Activated naive CD8-positive, alpha-beta T cell treated with anti-CD3 and anti-CD28 coated beads, Interleukin-2, amount 50 U/mL, for 24 hours (primary cell): Measurements from ENCODE around the gene HSD11B1L.
"Not testable (repeated sequence)": the region's sequence is repeated elsewhere in the genome, so short reads cannot be mapped to it uniquely, and the experiment has no call there.

Source experiments
- ATAC-seq: fragments of 150-1000 bp; cut with Tn5 transposase; one replicate; pipeline ENCODE4 v1.10.0; 2021
- DNase-seq: peaks from one replicate; pipeline ENCODE4 v3.0.0; 2021
- H3K27ac Mint-ChIP-seq: one replicate; pipeline ENCODE4 v1.8.0; 2021; ENCODE audit warnings: mild to moderate bottlenecking, mixed read lengths
- H3K27me3 Mint-ChIP-seq: one replicate; pipeline ENCODE4 v1.8.0; 2021; ENCODE audit warnings: mixed read lengths
- H3K36me3 Mint-ChIP-seq: one replicate; pipeline ENCODE4 v1.8.0; 2021; ENCODE audit warnings: low read depth, mixed read lengths
- H3K4me1 Mint-ChIP-seq: one replicate; pipeline ENCODE4 v1.8.0; 2021; ENCODE audit warnings: mixed read lengths
- H3K4me3 Mint-ChIP-seq: one replicate; pipeline ENCODE4 v1.8.0; 2021; ENCODE audit warnings: mild to moderate bottlenecking, moderate library complexity, mixed read lengths
- H3K9me3 Mint-ChIP-seq: one replicate; pipeline ENCODE4 v1.8.0; 2021; ENCODE audit warnings: mixed read lengths

HSD11B1L gene

DNA sequence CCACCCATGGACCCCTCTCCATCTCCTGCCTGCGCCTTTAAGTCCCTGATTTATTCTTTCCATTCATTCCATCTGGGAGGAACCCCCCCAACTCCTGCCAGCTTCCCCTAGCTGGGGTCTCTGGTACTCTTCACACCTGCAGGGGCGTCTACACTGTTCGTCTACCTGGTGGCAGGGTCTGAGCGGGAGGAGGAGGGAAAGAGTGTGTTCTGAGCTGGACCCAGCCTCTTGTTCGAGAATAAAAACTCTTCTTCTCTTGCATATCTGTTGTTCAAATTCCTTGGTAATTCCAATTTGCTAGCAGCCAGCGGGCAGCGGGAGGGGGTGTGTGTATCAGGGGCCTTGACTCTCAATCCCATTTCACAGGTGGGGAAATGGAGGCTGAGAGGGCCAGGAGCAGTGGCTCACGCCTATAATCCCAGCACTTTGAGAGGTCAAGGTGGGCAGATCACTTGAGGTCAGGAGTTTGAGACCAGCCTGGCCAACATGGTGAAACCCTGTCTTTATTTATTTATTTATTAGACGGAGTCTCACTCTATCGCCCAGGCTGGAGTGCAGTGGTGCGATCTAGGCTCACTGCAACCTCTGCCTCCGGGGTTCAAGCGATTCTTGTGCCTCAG is 7.5 kb downstream of the HSD11B1L start:
- Mint-ChIP-seq H3K36me3 (peaks cover 33% of the 10 kb centered on the region), H3K4me1 (peaks cover 36% of the 10 kb centered on the region), H3K4me3 (peak overlapping the region; percentile 23)
- H3K9me3 Mint-ChIP-seq, H3K27me3 Mint-ChIP-seq, DNase-seq, ATAC-seq, H3K27ac Mint-ChIP-seq: not testable (repeated sequence)

DNA sequence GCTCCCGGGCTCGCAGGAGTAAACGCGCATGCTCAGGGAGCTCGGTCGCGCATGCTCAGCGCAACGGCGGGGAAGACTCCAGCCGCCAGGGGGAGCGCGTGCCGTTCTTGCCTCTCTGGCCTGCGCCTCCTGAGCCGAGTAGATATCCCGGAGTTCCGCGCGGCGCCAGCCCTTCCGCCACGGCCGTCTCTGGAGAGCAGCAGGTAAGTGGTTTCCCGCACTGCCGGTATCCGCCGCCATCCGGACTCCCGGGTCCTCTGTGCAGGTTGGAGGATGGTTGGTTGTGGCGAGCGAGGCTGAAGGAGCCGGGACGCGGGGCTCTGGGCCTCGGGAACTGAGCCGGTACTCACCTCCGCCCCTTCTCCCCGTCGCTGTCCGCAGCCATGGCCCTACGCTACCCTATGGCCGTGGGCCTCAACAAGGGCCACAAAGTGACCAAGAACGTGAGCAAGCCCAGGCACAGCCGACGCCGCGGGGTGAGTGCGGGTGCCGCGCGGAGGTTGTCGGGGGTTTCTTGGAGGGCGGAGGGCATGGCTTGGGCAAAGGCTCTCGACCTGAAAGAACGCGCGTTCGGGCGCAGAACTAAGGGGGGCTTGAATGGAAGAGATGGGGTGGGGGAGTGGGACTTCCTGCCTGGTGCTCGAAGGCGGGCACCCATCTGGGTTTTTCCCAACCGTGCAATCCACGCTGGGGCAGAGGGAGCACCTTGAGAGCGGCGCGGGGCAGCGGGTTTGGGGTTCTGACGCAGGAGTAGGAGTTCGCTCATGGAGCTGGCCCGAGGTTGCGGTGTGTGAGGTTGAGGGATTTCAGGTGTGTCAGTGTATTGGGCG is 9.5 kb downstream of the HSD11B1L start, which contains the start of gene RPL36:
TSS of gene RPL36 (plus strand) at position 171 of the 830 bp plus-strand sequence. CDS start at position 384, 213 bp downstream.
- Mint-ChIP-seq H3K9me3 (no peaks in the 10 kb centered on the region), H3K4me1 (peaks cover 37% of the 10 kb centered on the region), H3K27me3 (peaks cover 3% of the 10 kb centered on the region), H3K36me3 (peaks cover 42% of the 10 kb centered on the region), H3K4me3 (peak within 1 kb of the TSS; percentile 98), H3K27ac (peak within 1 kb of the TSS; percentile 97)
- ATAC-seq, result peak; percentile 27
- DNase-seq, result peak; percentile 100

DNA sequence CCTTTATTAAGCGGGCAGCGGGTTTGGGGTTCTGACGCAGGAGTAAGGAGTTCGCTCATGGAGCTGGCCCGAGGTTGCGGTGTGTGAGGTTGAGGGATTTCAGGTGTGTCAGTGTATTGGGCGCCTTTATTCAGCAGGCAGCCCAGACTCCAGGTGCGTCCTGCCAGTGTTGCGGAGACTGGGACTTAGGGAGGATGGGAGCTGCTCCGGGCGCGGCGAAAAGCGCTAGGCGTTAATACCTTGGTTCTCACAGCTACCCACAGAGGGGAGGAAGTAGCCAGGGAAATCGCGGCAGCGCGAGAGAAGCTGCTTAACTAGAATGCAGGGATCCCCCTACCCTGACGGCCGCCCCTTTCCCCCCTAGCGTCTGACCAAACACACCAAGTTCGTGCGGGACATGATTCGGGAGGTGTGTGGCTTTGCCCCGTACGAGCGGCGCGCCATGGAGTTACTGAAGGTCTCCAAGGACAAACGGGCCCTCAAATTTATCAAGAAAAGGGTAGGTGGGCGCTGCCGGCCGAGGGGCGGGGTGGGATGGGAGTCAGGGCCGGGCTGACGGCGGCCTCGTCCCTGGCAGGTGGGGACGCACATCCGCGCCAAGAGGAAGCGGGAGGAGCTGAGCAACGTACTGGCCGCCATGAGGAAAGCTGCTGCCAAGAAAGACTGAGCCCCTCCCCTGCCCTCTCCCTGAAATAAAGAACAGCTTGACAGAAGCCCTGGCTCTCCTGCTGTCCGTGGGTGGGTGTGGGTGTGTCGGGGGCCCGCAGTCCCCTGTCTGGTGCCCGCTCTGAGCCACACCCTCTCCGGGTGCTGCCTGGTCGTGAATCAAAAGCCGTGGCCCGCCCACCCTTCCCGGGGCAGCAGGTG is 10.4 kb downstream of the HSD11B1L start:
- ATAC-seq (peak; percentile 7), DNase-seq (peak; percentile 74)
- Mint-ChIP-seq H3K9me3 (no peaks in the 10 kb centered on the region), H3K4me3 (peak overlapping the region; percentile 98), H3K27me3 (peaks cover 3% of the 10 kb centered on the region), H3K36me3 (peaks cover 42% of the 10 kb centered on the region), H3K27ac (peak overlapping the region; percentile 97), H3K4me1 (peaks cover 33% of the 10 kb centered on the region)

GRCh38 chr19:5691822-5692722 is 11.2 kb downstream of the HSD11B1L start:
- Mint-ChIP-seq H3K4me1 (peaks cover 30% of the 10 kb centered on the region), H3K27ac (peak overlapping the region; percentile 97), H3K36me3 (peaks cover 48% of the 10 kb centered on the region), H3K4me3 (peak overlapping the region; percentile 98), H3K9me3 (no peaks in the 10 kb centered on the region), H3K27me3 (peaks cover 3% of the 10 kb centered on the region)
- ATAC-seq, result peak; percentile 4
- peak; percentile 41 for DNase-seq

DNA sequence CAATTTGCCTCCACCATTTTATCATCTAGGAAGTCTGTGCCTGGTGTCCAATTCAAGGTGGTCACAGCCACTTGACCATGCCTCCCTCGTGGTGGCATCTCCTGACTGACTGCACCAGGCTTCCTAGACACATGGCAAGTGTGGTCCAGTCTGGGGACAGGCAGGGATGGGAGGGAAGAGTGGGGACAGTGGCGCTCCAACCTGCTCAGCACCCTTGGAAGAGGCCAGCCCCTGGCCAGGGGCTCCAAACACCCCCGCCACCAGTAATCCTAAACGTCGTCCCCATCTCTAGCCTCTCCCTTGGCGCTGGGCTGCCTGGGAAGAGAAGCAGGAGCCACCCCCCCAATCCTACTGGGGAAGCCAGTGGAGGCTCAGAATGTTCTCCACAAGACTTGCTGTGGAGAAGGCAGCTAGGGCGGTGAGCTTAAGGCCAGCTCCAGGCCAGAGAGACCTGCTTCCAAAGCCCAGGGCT is 11.9 kb downstream of the HSD11B1L start:
- H3K36me3 Mint-ChIP-seq, result peaks cover 50% of the 10 kb centered on the region
- peaks cover 3% of the 10 kb centered on the region for H3K27me3 Mint-ChIP-seq
- peak overlapping the region; percentile 98 for H3K4me3 Mint-ChIP-seq

GRCh38 chr19:5693195-5694166 is 12.7 kb downstream of the HSD11B1L start:
- H3K9me3 Mint-ChIP-seq, result no peaks in the 10 kb centered on the region
- H3K27me3 Mint-ChIP-seq, result peaks cover 3% of the 10 kb centered on the region
- DNase-seq, result peak; percentile 27
- H3K36me3 Mint-ChIP-seq, result peaks cover 50% of the 10 kb centered on the region
- H3K27ac Mint-ChIP-seq, result peak overlapping the region; percentile 97
- peaks cover 25% of the 10 kb centered on the region for H3K4me1 Mint-ChIP-seq
- H3K4me3 Mint-ChIP-seq, result peak overlapping the region; percentile 98
- no peak for ATAC-seq

More for the DNA sequence above, 11.9 kb downstream of the HSD11B1L start:
- no peak for DNase-seq
- Mint-ChIP-seq H3K9me3 (no peaks in the 10 kb centered on the region), H3K4me1 (peaks cover 30% of the 10 kb centered on the region), H3K27ac (peak overlapping the region; percentile 97)
- no peak for ATAC-seq

- peak overlapping the region; percentile 98 for H3K4me3 Mint-ChIP-seq
- DNase-seq, result no peak
- H3K27ac Mint-ChIP-seq, result peak overlapping the region; percentile 81
Observed at GRCh38 chr19:5694167-5694955, 13.5 kb downstream of the HSD11B1L start.

GRCh38 chr19:5694956-5695648 is 14.3 kb downstream of the HSD11B1L start:
- H3K4me3 Mint-ChIP-seq, result no peak overlapping the region
- peak overlapping the region; percentile 81 for H3K27ac Mint-ChIP-seq
- H3K27me3 Mint-ChIP-seq, result no peaks in the 10 kb centered on the region
- peaks cover 47% of the 10 kb centered on the region for H3K36me3 Mint-ChIP-seq
- H3K4me1 Mint-ChIP-seq, result peaks cover 19% of the 10 kb centered on the region
- no peak for DNase-seq
- ATAC-seq, result no peak
- no peaks in the 10 kb centered on the region for H3K9me3 Mint-ChIP-seq

More at GRCh38 chr19:5694167-5694955, 13.5 kb downstream of the HSD11B1L start:
- Mint-ChIP-seq H3K4me1 (peaks cover 23% of the 10 kb centered on the region), H3K27me3 (peaks cover 3% of the 10 kb centered on the region), H3K36me3 (peaks cover 50% of the 10 kb centered on the region), H3K9me3 (no peaks in the 10 kb centered on the region)
- no peak for ATAC-seq

- DNase-seq, result no peak
- Mint-ChIP-seq H3K4me1 (peaks cover 18% of the 10 kb centered on the region), H3K27me3 (no peaks in the 10 kb centered on the region), H3K36me3 (peaks cover 43% of the 10 kb centered on the region), H3K4me3 (no peak overlapping the region), H3K9me3 (no peaks in the 10 kb centered on the region), H3K27ac (peak overlapping the region; percentile 22)
- ATAC-seq, result no peak
Observed at GRCh38 chr19:5695649-5696195, 14.9 kb downstream of the HSD11B1L start.

GRCh38 chr19:5696196-5697021 is 15.6 kb downstream of the HSD11B1L start:
- ATAC-seq (no peak), DNase-seq (no peak)
- H3K36me3 Mint-ChIP-seq, result peaks cover 43% of the 10 kb centered on the region
- peak overlapping the region; percentile 77 for H3K27ac Mint-ChIP-seq
- H3K9me3 Mint-ChIP-seq, result no peaks in the 10 kb centered on the region
- H3K27me3 Mint-ChIP-seq, result no peaks in the 10 kb centered on the region
- H3K4me3 Mint-ChIP-seq, result peak overlapping the region; percentile 29
- H3K4me1 Mint-ChIP-seq, result peaks cover 15% of the 10 kb centered on the region
